Calu3 (cell line): Measurements from ENCODE around the gene DMRT2. TPM values are rescaled to one million over a fixed set of nuclear protein-coding genes. Genes with fewer than 3 reads are reported as not detected.

Experiments used
- BruUV-seq: library from RNA; stranded (reverse); fragments of 400-500 nt; replicated peaks from 2 replicates; lab custom pipeline; 2021; lab: Mats Ljungman, UMichigan
- CTCF ChIA-PET: fragments of 300-600 bp; sonication (Branson Sonifier 250); formaldehyde crosslinking; loops from one replicate; lab custom pipeline; 2022; ENCODE audit warnings: antibody characterized with exemption; lab: Charles Lee
- DNase-seq: peaks from one replicate; pipeline ENCODE4 v3.0.0; 2022
- H3K27ac Mint-ChIP-seq: one replicate; pipeline ENCODE4 v1.8.0; 2022; ENCODE audit warnings: mixed read lengths; ENCODE audit not compliant: unreplicated experiment
- H3K27me3 Mint-ChIP-seq: one replicate; pipeline ENCODE4 v1.8.0; 2022; ENCODE audit warnings: mixed read lengths; ENCODE audit not compliant: unreplicated experiment
- H3K36me3 Mint-ChIP-seq: one replicate; pipeline ENCODE4 v1.8.0; 2022; ENCODE audit warnings: mild to moderate bottlenecking, moderate library complexity, mixed read lengths; ENCODE audit not compliant: insufficient read depth, unreplicated experiment
- H3K4me1 Mint-ChIP-seq: one replicate; pipeline ENCODE4 v1.8.0; 2022; ENCODE audit warnings: mild to moderate bottlenecking, low read depth, mixed read lengths; ENCODE audit not compliant: unreplicated experiment
- H3K4me3 Mint-ChIP-seq: one replicate; pipeline ENCODE4 v1.8.0; 2022; ENCODE audit warnings: mild to moderate bottlenecking, low read depth, moderate library complexity, mixed read lengths; ENCODE audit not compliant: unreplicated experiment
- H3K9me3 Mint-ChIP-seq: one replicate; pipeline ENCODE4 v1.8.0; 2022; ENCODE audit warnings: low read depth, mixed read lengths; ENCODE audit not compliant: unreplicated experiment
- intact Hi-C: fragments of 100-400 bp; cut with micrococcal nuclease; formaldehyde crosslinking; loops from one replicate; pipeline ENCODE4 v1.10.0; 2022; ENCODE audit not compliant: unreplicated experiment
- total RNA-seq: library from RNA; stranded (reverse); gene quantifications from 2 replicates; pipeline ENCODE4 v1.2.3, GENCODE V29; 2022
- TF ChIP-seq, protein P1 (sequence below): fragments of 200-600 bp; IDR thresholded peaks from one replicate; pipeline ENCODE4 v1.8.0; 2022; ENCODE audit warnings: antibody characterized with exemption; ENCODE audit not compliant: unreplicated experiment

The DMRT2 gene
- total RNA-seq, 1 experiment from 2014 or later = not detected

DNA sequence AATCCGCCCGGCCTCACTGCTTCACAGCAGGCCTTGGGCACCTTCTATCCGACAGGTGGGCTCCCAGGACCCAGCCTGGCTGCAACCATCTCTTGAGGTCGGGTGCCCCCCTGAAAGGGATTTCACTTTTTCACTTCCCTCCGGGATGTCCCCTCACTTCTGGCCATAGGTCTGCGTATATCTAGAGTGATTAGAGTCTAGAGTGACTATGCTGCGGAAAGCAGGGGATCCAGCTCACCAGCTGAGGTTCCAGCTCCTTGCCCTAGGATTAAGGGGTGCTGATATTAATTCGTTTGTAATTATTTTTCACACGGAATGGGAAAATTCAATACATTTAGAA, 3.1 kb downstream of the DMRT2 start:
- H3K9me3 Mint-ChIP-seq = no peaks in the 10 kb centered on the region
- H3K4me3 Mint-ChIP-seq = no peak overlapping the region
- peaks cover 7% of the 10 kb centered on the region for H3K36me3 Mint-ChIP-seq
- H3K4me1 Mint-ChIP-seq = peaks cover under 1% of the 10 kb centered on the region
- no peak for DNase-seq
- TF ChIP-seq, protein P1, sequence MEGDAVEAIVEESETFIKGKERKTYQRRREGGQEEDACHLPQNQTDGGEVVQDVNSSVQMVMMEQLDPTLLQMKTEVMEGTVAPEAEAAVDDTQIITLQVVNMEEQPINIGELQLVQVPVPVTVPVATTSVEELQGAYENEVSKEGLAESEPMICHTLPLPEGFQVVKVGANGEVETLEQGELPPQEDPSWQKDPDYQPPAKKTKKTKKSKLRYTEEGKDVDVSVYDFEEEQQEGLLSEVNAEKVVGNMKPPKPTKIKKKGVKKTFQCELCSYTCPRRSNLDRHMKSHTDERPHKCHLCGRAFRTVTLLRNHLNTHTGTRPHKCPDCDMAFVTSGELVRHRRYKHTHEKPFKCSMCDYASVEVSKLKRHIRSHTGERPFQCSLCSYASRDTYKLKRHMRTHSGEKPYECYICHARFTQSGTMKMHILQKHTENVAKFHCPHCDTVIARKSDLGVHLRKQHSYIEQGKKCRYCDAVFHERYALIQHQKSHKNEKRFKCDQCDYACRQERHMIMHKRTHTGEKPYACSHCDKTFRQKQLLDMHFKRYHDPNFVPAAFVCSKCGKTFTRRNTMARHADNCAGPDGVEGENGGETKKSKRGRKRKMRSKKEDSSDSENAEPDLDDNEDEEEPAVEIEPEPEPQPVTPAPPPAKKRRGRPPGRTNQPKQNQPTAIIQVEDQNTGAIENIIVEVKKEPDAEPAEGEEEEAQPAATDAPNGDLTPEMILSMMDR = no peak
- H3K27ac Mint-ChIP-seq = no peak overlapping the region
- intact Hi-C loops = no loop called here
- CTCF ChIA-PET = interaction anchor here (0.6 kb wide), 1 partner anchor 169 kb away, joined by 3 read pairs; no protein-coding TSS in a partner anchor
- no TSS peak for BruUV-seq
- peaks cover 28% of the 10 kb centered on the region for H3K27me3 Mint-ChIP-seq

GRCh38 chr9:1053986-1054425, 3.8 kb downstream of the DMRT2 start:
- CTCF ChIA-PET = interaction anchor here (0.6 kb wide), 1 partner anchor 170 kb away, joined by 3 read pairs; no protein-coding TSS in a partner anchor
- Mint-ChIP-seq H3K4me1 (no peaks in the 10 kb centered on the region), H3K4me3 (no peak overlapping the region), H3K27ac (no peak overlapping the region), H3K27me3 (peaks cover 24% of the 10 kb centered on the region), H3K36me3 (peaks cover 5% of the 10 kb centered on the region), H3K9me3 (no peaks in the 10 kb centered on the region)
- TF ChIP-seq, protein P1 = no peak
- intact Hi-C loops = no loop called here
- DNase-seq = no peak
- no TSS peak for BruUV-seq

DNA sequence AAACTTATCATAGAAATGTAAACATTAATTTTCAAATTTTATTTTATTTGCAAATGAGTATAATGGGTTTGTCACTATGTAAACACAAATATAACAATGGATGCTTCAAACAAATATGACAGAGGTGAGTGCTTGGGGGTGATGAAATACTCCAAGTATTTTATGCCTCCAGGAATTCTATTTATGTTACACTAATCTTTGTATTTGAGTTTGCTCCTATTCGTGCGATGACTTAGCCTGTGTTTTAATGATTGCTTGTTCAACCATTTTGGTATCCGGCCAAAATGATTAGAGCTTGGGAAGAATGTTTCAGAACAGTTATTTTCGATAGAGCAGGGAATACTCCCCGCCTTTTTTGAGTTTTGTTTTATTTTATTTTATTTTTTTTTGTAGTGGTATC, 5.0 kb downstream of the DMRT2 start:
- Mint-ChIP-seq H3K27me3 (peaks cover 16% of the 10 kb centered on the region), H3K27ac (no peak overlapping the region), H3K36me3 (peaks cover under 1% of the 10 kb centered on the region), H3K4me1 (no peaks in the 10 kb centered on the region), H3K9me3 (no peaks in the 10 kb centered on the region), H3K4me3 (no peak overlapping the region)
- intact Hi-C loops = no loop called here
- TF ChIP-seq, protein P1 = no peak
- BruUV-seq = no TSS peak
- CTCF ChIA-PET = no interaction called here
- DNase-seq = no peak

DNA sequence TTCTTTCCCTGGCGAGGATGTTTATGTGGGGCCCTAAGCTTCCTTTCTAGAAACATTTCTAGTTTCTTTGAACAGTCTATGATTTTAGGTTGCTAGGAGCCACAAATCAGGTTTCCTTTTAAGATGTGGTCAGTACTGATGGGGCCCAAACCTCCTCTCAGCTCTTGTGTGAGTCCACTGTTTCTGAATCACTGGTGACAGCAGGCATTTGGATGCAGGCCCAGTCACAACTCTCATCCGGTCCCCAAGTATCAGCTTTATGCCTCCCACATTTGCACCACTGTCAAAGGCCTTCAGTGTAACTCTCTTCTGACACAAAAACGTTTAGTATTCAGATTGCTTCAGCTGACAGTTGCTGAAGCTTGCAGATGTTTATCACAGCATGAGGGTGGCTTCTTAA, 7.8 kb downstream of the DMRT2 start:
- CTCF ChIA-PET = no interaction called here
- DNase-seq = no peak

More for the DNA sequence above, 7.8 kb downstream of the DMRT2 start:
- no TSS peak for BruUV-seq
- no peaks in the 10 kb centered on the region for H3K4me1 Mint-ChIP-seq
- no peaks in the 10 kb centered on the region for H3K36me3 Mint-ChIP-seq
- intact Hi-C loops = no loop called here
- no peak overlapping the region for H3K27ac Mint-ChIP-seq
- TF ChIP-seq, protein P1 = no peak
- H3K4me3 Mint-ChIP-seq = no peak overlapping the region
- peaks cover 13% of the 10 kb centered on the region for H3K27me3 Mint-ChIP-seq
- no peaks in the 10 kb centered on the region for H3K9me3 Mint-ChIP-seq
